HCT116 (cell line): ENCODE results near the gene DTNBP1.

Experiments
- CBX3 ChIP-seq: IDR thresholded peaks from 2 replicates; pipeline ENCODE4 v1.6.1; 2012; ENCODE audit warnings: low read depth
- CEBPB ChIP-seq: IDR thresholded peaks from 2 replicates; pipeline ENCODE4 v1.6.1; 2012; ENCODE audit warnings: low read depth
- EZH2 ChIP-seq: fragments of 200-600 bp; sonication (generic); IDR thresholded peaks from 2 replicates; pipeline ENCODE4 v1.6.1; 2017; ENCODE audit warnings: antibody characterized with exemption, mixed run types
- EZH2phosphoT487 ChIP-seq: fragments of 200-600 bp; IDR thresholded peaks from 2 replicates; pipeline ENCODE4 v1.6.1; 2018; ENCODE audit warnings: antibody characterized with exemption, borderline replicate concordance
- FOSL1 ChIP-seq: IDR thresholded peaks from 2 replicates; pipeline ENCODE4 v1.6.1; 2012; ENCODE audit warnings: low read depth
- POLR2A ChIP-seq: IDR thresholded peaks from 2 replicates; pipeline ENCODE4 v1.7.0; 2011; ENCODE audit warnings: borderline replicate concordance; ENCODE audit not compliant: insufficient read depth, insufficient read length; ENCODE audit errors: extremely low read depth
- POLR2AphosphoS5 ChIP-seq: IDR thresholded peaks from 2 replicates; pipeline ENCODE4 v1.6.1; 2011; ENCODE audit warnings: mild to moderate bottlenecking, low read depth, low read length, moderate library complexity
- RAD21 ChIP-seq: IDR thresholded peaks from 2 replicates; pipeline ENCODE4 v1.6.1; 2012; ENCODE audit warnings: low read depth, mild to moderate bottlenecking
- REST ChIP-seq: IDR thresholded peaks from 2 replicates; pipeline ENCODE4 v1.6.1; 2012; ENCODE audit warnings: low read depth
- YY1 ChIP-seq: IDR thresholded peaks from 2 replicates; pipeline ENCODE4 v1.6.1; 2011; ENCODE audit warnings: low read length, low read depth, moderate library complexity, mild to moderate bottlenecking; ENCODE audit not compliant: insufficient replicate concordance; ENCODE audit errors: extremely low read depth
- ZFX ChIP-seq: fragments of 450-650 bp; IDR thresholded peaks from 2 replicates; pipeline ENCODE4 v1.6.1; 2017
- TF ChIP-seq, protein P1 (sequence below), 3 experiments: fragments of 200-600 bp in 1 of 3; sonication (generic) in 1 of 3; IDR thresholded peaks in 2 of 3; conservative IDR thresholded peaks in 1 of 3; 2 replicates each; pipeline ENCODE4 v1.5.1; 2012 to 2017; ENCODE audit warnings: low read depth in 2 of 3, low read length in 2 of 3, antibody characterized with exemption in 1 of 3, borderline replicate concordance in 1 of 3, control low read depth in 1 of 3, mild to moderate bottlenecking in 1 of 3, mixed read lengths in 1 of 3, mixed run types in 1 of 3, moderate library complexity in 1 of 3; ENCODE audit not compliant: insufficient read depth in 1 of 3
- TF ChIP-seq, protein P2 (sequence below): IDR thresholded peaks from 2 replicates; pipeline ENCODE4 v1.6.1; 2012

GRCh38 chr6:15574486-15574885 is 88.3 kb downstream of the DTNBP1 start:
- TF ChIP-seq, protein P1, sequence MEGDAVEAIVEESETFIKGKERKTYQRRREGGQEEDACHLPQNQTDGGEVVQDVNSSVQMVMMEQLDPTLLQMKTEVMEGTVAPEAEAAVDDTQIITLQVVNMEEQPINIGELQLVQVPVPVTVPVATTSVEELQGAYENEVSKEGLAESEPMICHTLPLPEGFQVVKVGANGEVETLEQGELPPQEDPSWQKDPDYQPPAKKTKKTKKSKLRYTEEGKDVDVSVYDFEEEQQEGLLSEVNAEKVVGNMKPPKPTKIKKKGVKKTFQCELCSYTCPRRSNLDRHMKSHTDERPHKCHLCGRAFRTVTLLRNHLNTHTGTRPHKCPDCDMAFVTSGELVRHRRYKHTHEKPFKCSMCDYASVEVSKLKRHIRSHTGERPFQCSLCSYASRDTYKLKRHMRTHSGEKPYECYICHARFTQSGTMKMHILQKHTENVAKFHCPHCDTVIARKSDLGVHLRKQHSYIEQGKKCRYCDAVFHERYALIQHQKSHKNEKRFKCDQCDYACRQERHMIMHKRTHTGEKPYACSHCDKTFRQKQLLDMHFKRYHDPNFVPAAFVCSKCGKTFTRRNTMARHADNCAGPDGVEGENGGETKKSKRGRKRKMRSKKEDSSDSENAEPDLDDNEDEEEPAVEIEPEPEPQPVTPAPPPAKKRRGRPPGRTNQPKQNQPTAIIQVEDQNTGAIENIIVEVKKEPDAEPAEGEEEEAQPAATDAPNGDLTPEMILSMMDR (IDR thresholded peaks at IDR 0.05 in 2 of 3, conservative IDR thresholded peaks at IDR 0.05 in 1 of 3; ENCODE audit: borderline replicate concordance in 1 of 3, insufficient read depth in 1 of 3, low read depth in 2 of 3, low read length in 2 of 3): no peak
- TF ChIP-seq POLR2A: no peak
- no peak for TF ChIP-seq EZH2
- TF ChIP-seq RAD21: no peak
- TF ChIP-seq EZH2phosphoT487: no peak
- no peak for TF ChIP-seq YY1
- TF ChIP-seq, protein P2, sequence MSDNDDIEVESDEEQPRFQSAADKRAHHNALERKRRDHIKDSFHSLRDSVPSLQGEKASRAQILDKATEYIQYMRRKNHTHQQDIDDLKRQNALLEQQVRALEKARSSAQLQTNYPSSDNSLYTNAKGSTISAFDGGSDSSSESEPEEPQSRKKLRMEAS: no peak
- TF ChIP-seq POLR2AphosphoS5: no peak
- no peak for TF ChIP-seq CEBPB
- TF ChIP-seq FOSL1: no peak
- no peak for TF ChIP-seq CBX3
- TF ChIP-seq REST: no peak
- no peak for TF ChIP-seq ZFX
